Neural cell (in vitro differentiated cells): ENCODE results near the gene GNG5.

Experiments
- EP300 ChIP-seq: fragments of 450-650 bp; conservative IDR thresholded peaks from 2 replicates; pipeline ENCODE4 v1.6.1; 2014; ENCODE audit warnings: antibody characterized with exemption, mild to moderate bottlenecking, moderate library complexity; ENCODE audit not compliant: poor library complexity, severe bottlenecking
- POLR2AphosphoS5 ChIP-seq: IDR thresholded peaks from 2 replicates; pipeline ENCODE4 v1.6.1; 2012
- TF ChIP-seq, protein P1 (sequence below): fragments of 450-650 bp; IDR thresholded peaks from 2 replicates; pipeline ENCODE4 v1.5.1; 2014; ENCODE audit warnings: antibody characterized with exemption, mild to moderate bottlenecking, moderate library complexity; ENCODE audit not compliant: poor library complexity, severe bottlenecking

DNA sequence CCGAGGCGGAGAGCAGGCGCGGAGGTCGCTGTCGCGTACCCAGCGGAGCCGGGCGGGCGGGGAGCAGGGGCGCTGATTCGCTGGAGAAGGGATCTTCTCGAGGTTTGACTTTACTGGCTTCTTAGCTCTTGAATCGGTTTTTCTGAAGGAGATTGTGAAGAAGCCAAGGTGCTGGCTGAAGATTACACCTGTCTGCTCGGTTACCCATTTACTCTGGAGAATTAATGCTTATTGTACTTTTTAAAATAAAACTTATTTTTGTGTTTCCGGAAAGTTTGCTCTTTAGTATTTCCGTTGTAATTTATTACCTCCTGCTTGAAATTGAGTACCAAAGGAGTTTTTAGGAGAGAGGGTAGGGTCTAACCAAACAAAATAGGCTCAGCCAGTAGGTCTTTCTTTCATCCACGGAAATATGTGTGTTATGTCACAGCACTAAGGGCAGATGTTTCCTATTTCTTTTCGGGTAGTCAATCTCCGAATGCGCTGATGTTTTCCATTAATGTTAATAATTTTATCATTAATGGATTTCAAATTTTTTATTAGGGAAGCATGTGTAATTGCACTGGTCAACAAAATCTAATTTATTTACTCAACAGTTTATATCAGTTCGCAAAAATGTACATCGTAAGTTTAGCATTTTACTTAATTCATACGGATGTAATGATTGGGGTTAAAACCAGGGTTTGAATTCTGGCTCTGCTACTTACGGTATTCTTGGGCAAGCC, 510 bp upstream of the GNG5 start:
- TF ChIP-seq, protein P1, sequence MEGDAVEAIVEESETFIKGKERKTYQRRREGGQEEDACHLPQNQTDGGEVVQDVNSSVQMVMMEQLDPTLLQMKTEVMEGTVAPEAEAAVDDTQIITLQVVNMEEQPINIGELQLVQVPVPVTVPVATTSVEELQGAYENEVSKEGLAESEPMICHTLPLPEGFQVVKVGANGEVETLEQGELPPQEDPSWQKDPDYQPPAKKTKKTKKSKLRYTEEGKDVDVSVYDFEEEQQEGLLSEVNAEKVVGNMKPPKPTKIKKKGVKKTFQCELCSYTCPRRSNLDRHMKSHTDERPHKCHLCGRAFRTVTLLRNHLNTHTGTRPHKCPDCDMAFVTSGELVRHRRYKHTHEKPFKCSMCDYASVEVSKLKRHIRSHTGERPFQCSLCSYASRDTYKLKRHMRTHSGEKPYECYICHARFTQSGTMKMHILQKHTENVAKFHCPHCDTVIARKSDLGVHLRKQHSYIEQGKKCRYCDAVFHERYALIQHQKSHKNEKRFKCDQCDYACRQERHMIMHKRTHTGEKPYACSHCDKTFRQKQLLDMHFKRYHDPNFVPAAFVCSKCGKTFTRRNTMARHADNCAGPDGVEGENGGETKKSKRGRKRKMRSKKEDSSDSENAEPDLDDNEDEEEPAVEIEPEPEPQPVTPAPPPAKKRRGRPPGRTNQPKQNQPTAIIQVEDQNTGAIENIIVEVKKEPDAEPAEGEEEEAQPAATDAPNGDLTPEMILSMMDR = no peak
- no peak for TF ChIP-seq POLR2AphosphoS5
- no peak for TF ChIP-seq EP300
